HepG2 (cell line): Measurements from ENCODE around the gene RB1. TPM values are rescaled to one million over a fixed set of nuclear protein-coding genes. Genes with fewer than 3 reads are reported as not detected.
A peak's percentile ranks its signal among the peaks of the same experiment; 100 is the strongest.

Experiments
- ATAC-seq: fragments of 200-7000 bp; cut with Tn5 transposase; 3 replicates; pipeline ENCODE4 v1.9.1; 2020; ENCODE audit warnings: mild to moderate bottlenecking, moderate library complexity
- BruUV-seq: library from RNA; stranded (reverse); fragments of 400-500 nt; replicated peaks from 2 replicates; lab custom pipeline; 2021; lab: Mats Ljungman, UMichigan
- CTCF ChIA-PET: fragments of 300-600 bp; formaldehyde crosslinking; extraction: SDS; loops from one replicate; lab custom pipeline; 2021; ENCODE audit warnings: low total read pairs, inconsistent platforms, low intra/inter-chr PET ratio; lab: Yijun Ruan, JAX
- POLR2A ChIA-PET: fragments of 350-600 bp; sonication (Branson Sonifier 250); formaldehyde crosslinking; loops from one replicate; lab custom pipeline; 2020; ENCODE audit warnings: antibody characterized with exemption, inconsistent platforms; lab: Yijun Ruan, JAX
- DNase-seq: peaks from one replicate; pipeline ENCODE4 v3.0.0-alpha.2; 2015; ENCODE audit warnings: low spot score
- FAIRE-seq: peaks from 3 replicates; lab custom pipeline; 2011; peaks lifted over from hg19 to GRCh38; lab: Jason Lieb, UNC
- H2AFZ ChIP-seq: one replicate; pipeline ENCODE4 v1.6.1; 2011; ENCODE audit warnings: low read length, inconsistent platforms
- H3K27ac ChIP-seq: fragments of 300-600 bp; 3 replicates; pipeline ENCODE4 v1.8.0; 2011; ENCODE audit warnings: mixed run types, mild to moderate bottlenecking, mixed read lengths, low read length, inconsistent platforms; ENCODE audit not compliant: insufficient read depth; ENCODE audit errors: extremely low read length
- H3K27me3 ChIP-seq, 2 experiments: fragments of 200-600 bp in 1 of 2; 2 replicates in 1 of 2; 3 replicates in 1 of 2; pipeline versions ENCODE4 v1.6.0 to v1.8.0; 2011; ENCODE audit warnings: low read length in 2 of 2, mild to moderate bottlenecking in 2 of 2, moderate library complexity in 2 of 2, inconsistent platforms in 1 of 2; ENCODE audit not compliant: insufficient read depth in 2 of 2, control insufficient read depth in 1 of 2
- H3K36me3 ChIP-seq, 2 experiments: fragments of 200-600 bp in 1 of 2; replicated peaks in 1 of 2; 2 replicates in 1 of 2; 3 replicates in 1 of 2; pipeline versions ENCODE4 v1.5.1 to v1.8.0; 2011; ENCODE audit warnings: low read length in 2 of 2, inconsistent platforms in 1 of 2; ENCODE audit not compliant: insufficient read depth in 2 of 2, control insufficient read depth in 1 of 2
- H3K4me1 ChIP-seq: 2 replicates; pipeline ENCODE4 v1.5.1; 2012; ENCODE audit warnings: low read length, inconsistent platforms; ENCODE audit not compliant: insufficient read depth
- H3K4me2 ChIP-seq: 2 replicates; pipeline ENCODE4 v1.6.0; 2011; ENCODE audit warnings: low read depth, low read length, inconsistent platforms
- H3K4me3 ChIP-seq, 3 experiments: fragments of 200-600 bp in 1 of 3; sonication (generic), shearing (Covaris generic) in 1 of 3; replicated peaks in 1 of 3; 2 replicates each; pipeline ENCODE4 v1.5.1; 2011 to 2016; ENCODE audit warnings: low read length in 3 of 3, inconsistent platforms in 2 of 3, low read depth in 2 of 3, mild to moderate bottlenecking in 2 of 3, control low read depth in 1 of 3, mixed read lengths in 1 of 3; ENCODE audit not compliant: insufficient read depth in 1 of 3
- H3K79me2 ChIP-seq: one replicate; pipeline ENCODE4 v1.6.1; 2011; ENCODE audit warnings: low read length, inconsistent platforms; ENCODE audit not compliant: insufficient read depth
- H3K9ac ChIP-seq: 2 replicates; pipeline ENCODE4 v1.6.0; 2011; ENCODE audit warnings: mild to moderate bottlenecking, low read depth, low read length, inconsistent platforms; ENCODE audit not compliant: insufficient read depth
- H3K9me3 ChIP-seq: 2 replicates; pipeline ENCODE4 v1.5.1; 2012; ENCODE audit warnings: mild to moderate bottlenecking, low read length
- H4K20me1 ChIP-seq: 2 replicates; pipeline ENCODE4 v1.6.0; 2011; ENCODE audit warnings: inconsistent platforms, mild to moderate bottlenecking, low read length, moderate library complexity; ENCODE audit not compliant: insufficient read depth
- BRF2 ChIP-seq: sonication (generic); formaldehyde crosslinking; IDR thresholded peaks from 2 replicates; pipeline ENCODE4 v1.8.1; 2022; ENCODE audit warnings: mild to moderate bottlenecking, missing genetic modification reagents
- HOXA3 ChIP-seq: sonication (generic); formaldehyde crosslinking; IDR thresholded peaks from 2 replicates; pipeline ENCODE4 v1.5.0; 2020; ENCODE audit warnings: missing genetic modification reagents
- KLF9 ChIP-seq: IDR thresholded peaks from 2 replicates; pipeline ENCODE4 v1.6.1; 2016; ENCODE audit warnings: low read depth
- MAZ ChIP-seq, 2 experiments: sonication (generic) in 1 of 2; formaldehyde crosslinking in 1 of 2; IDR thresholded peaks; 2 replicates each; pipeline versions ENCODE4 v1.5.0 to v1.6.1; 2012 to 2020; ENCODE audit warnings: low read depth in 2 of 2, mild to moderate bottlenecking in 2 of 2, borderline replicate concordance in 1 of 2, improper control_type of control experiment in 1 of 2, low read length in 1 of 2, missing genetic modification reagents in 1 of 2, moderate library complexity in 1 of 2
- MNT ChIP-seq: fragments of 450-650 bp; IDR thresholded peaks from 2 replicates; pipeline ENCODE4 v1.6.1; 2016
- NR3C1 ChIP-seq: sonication (generic); formaldehyde crosslinking; IDR thresholded peaks from 2 replicates; pipeline ENCODE4 v1.4.0; 2020; ENCODE audit warnings: missing genetic modification reagents
- PITX1 ChIP-seq: sonication (generic); formaldehyde crosslinking; IDR thresholded peaks from 2 replicates; pipeline ENCODE4 v1.5.1; 2020; ENCODE audit warnings: mild to moderate bottlenecking, missing genetic modification reagents
- TFE3 ChIP-seq: IDR thresholded peaks from 2 replicates; pipeline ENCODE4 v1.6.1; 2016
- ZFAT ChIP-seq: sonication (generic); formaldehyde crosslinking; conservative IDR thresholded peaks from 2 replicates; pipeline ENCODE4 v1.8.1; 2023; ENCODE audit warnings: missing genetic modification reagents, inconsistent platforms
- ZNF225 ChIP-seq: sonication (generic); formaldehyde crosslinking; IDR thresholded peaks from 2 replicates; pipeline ENCODE4 v1.4.0; 2020; ENCODE audit warnings: mild to moderate bottlenecking, missing genetic modification reagents
- ZNF646 ChIP-seq: sonication (generic); formaldehyde crosslinking; IDR thresholded peaks from 2 replicates; pipeline ENCODE4 v1.9.0; 2021; ENCODE audit warnings: mild to moderate bottlenecking, missing genetic modification reagents
- WGBS: methylation state at CpG from one replicate; pipeline ENCODE4 v1.1.6; 2017; ENCODE audit warnings: low lambda C conversion rate; 5-methylcytosine and 5-hydroxymethylcytosine counted together
- in situ Hi-C: cut with HindIII; loops from 2 replicates; pipeline ENCODE4 v1.10.0; 2017; ENCODE audit warnings: low pct_unique_long_range_greater_than_20kb; ENCODE audit not compliant: extremely low pct_ligation_motif_present
- intact Hi-C: fragments of 100-400 bp; cut with micrococcal nuclease; formaldehyde crosslinking; loops from one replicate; pipeline ENCODE4 v1.10.0; 2022; ENCODE audit not compliant: unreplicated experiment
- polyA plus RNA-seq, 8 experiments: library from polyadenylated mRNA; depleted of rRNA in 3 of 8; stranded (reverse) in 7 of 8; unstranded in 1 of 8; fragments of >200 nt; fragmentation: Illumina TruSeq in 4 of 8; extraction: Trizol in 4 of 8; gene quantifications; 2 replicates each; pipeline versions ENCODE4 v1.2.1 to v1.2.3, GENCODE V29; 2011 to 2016; ENCODE audit warnings: low read depth in 4 of 8, missing spikeins in 1 of 8, mixed read lengths in 1 of 8; ENCODE audit not compliant: insufficient read depth in 1 of 8
- total RNA-seq, 5 experiments: library from RNA; depleted of rRNA; stranded (reverse); fragments of >200 nt; fragmentation: Illumina TruSeq; extraction: Trizol; gene quantifications; 2 replicates each; pipeline ENCODE4 v1.2.3, GENCODE V29; 2016; ENCODE audit warnings: low read depth in 1 of 5

Gene RB1
- total and polyA plus RNA-seq, 2 of the 13 experiments (the other 11 are each of a cell fraction or from before 2014, with no cell fraction given), result 15.6 to 23.7 TPM

- peaks cover 58% of the 10 kb centered on the region for H3K4me1 ChIP-seq
- H3K9ac ChIP-seq, result no peak overlapping the region
- ChIA-PET POLR2A (no interaction called here), CTCF (no interaction called here)
- FAIRE-seq (no peak), DNase-seq (no peak), ATAC-seq (peak; percentile 50; the same call in 2 of the 3 replicates)
- H3K36me3 ChIP-seq, result 0 out of 5 replicates have a peak, but pooled peaks cover 0 to 3% of the 10 kb centered on the region in 2 experiments
- H3K4me3 ChIP-seq, result no peak overlapping the region
- in situ Hi-C loops, result no loop called here
- WGBS, result 34% methylated on average over 1 of the region's 1 CpG
- no peak overlapping the region for H2AFZ ChIP-seq
- peaks cover 2% of the 10 kb centered on the region for H3K79me2 ChIP-seq
- no TSS peak for BruUV-seq
- no peak for TF ChIP-seq ZNF225
- TF ChIP-seq MNT, result no peak
- no peak for TF ChIP-seq ZNF646 (CRISPR knock-in tag)
- no peak for TF ChIP-seq KLF9 (CRISPR knock-in tag)
- TF ChIP-seq MAZ (IDR thresholded peaks at IDR 0.05; ENCODE audit: borderline replicate concordance, low read depth, low read length), result no peak
- TF ChIP-seq MAZ (CRISPR knock-in tag; IDR thresholded peaks at IDR 0.05; ENCODE audit: low read depth), result no peak
- no peak for TF ChIP-seq HOXA3
- no peak for TF ChIP-seq ZFAT (CRISPR knock-in tag)
- TF ChIP-seq PITX1 (CRISPR knock-in tag), result no peak
- TF ChIP-seq NR3C1 (CRISPR knock-in tag), result no peak
- TF ChIP-seq BRF2 (CRISPR knock-in tag), result no peak
- no peak for TF ChIP-seq TFE3 (CRISPR knock-in tag)
- intact Hi-C loops, result loop anchor here (10.0 kb wide), 1 partner anchor 174 kb away; no protein-coding TSS in a partner anchor
- H3K9me3 ChIP-seq, result no peaks in the 10 kb centered on the region
- H3K27me3 ChIP-seq, result no peaks in the 10 kb centered on the region
- H4K20me1 ChIP-seq, result no peaks in the 10 kb centered on the region
- H3K4me2 ChIP-seq, result peak overlapping the region; percentile 18; the same call in 1 of the 2 replicates
- peak overlapping the region; percentile 22 for H3K27ac ChIP-seq
Measured at GRCh38 chr13:48400850-48401291, 97.3 kb downstream of the RB1 start.
